T-cell (primary cell): ENCODE measurements around the gene INPP4B. TPM values are rescaled to one million over a fixed set of nuclear protein-coding genes. Genes with fewer than 3 reads are reported as not detected.

ENCODE experiments used
- ATAC-seq, 4 experiments: fragments of 200-7000 bp in 3 of 4; fragments of 150-1000 bp in 1 of 4; cut with Tn5 transposase; replicated peaks in 1 of 4; 1 replicate in 3 of 4; 2 replicates in 1 of 4; pipeline ENCODE4 v1.10.0; 2021; ENCODE audit warnings: moderate library complexity in 3 of 4, mild to moderate bottlenecking in 2 of 4, moderate number of reproducible peaks in 1 of 4
- CTCF ChIA-PET, 2 donors: fragments of 300-600 bp; sonication (Branson Sonifier 250); formaldehyde crosslinking; loops; one replicate each; lab custom pipeline; 2022; ENCODE audit warnings: antibody characterized with exemption in 2 of 2; lab: Charles Lee
- POLR2A ChIA-PET, 2 donors: fragments of 300-600 bp; sonication (Branson Sonifier 250); formaldehyde crosslinking; loops; one replicate each; lab custom pipeline; 2022; ENCODE audit warnings: antibody characterized with exemption in 2 of 2; lab: Charles Lee
- DNase-seq, 35 experiments: peaks; one replicate each; pipeline versions ENCODE4 v3.0.0 to v3.0.0-alpha.2; 2013 to 2023
- H3K27ac ChIP-seq: one replicate; pipeline ENCODE4 v1.5.1; 2013; ENCODE audit warnings: low read length
- H3K27me3 ChIP-seq, 2 experiments: replicated peaks in 1 of 2; 1 replicate in 1 of 2; 2 replicates in 1 of 2; pipeline versions ENCODE4 v1.6.1 to v1.7.0; 2013; ENCODE audit warnings: low read length in 1 of 2, mixed read lengths in 1 of 2; ENCODE audit not compliant: control insufficient read depth in 2 of 2, insufficient read depth in 2 of 2; ENCODE audit errors: extremely low read depth in 1 of 2
- H3K36me3 ChIP-seq, 2 donors: 1 replicate in 1 of 2; 2 replicates in 1 of 2; pipeline versions ENCODE4 v1.6.1 to v1.7.0; 2013; ENCODE audit warnings: low read length in 1 of 2; ENCODE audit not compliant: control insufficient read depth in 2 of 2, insufficient read depth in 1 of 2; ENCODE audit errors: extremely low read depth in 1 of 2
- H3K4me1 ChIP-seq, 2 experiments: 1 replicate in 1 of 2; 2 replicates in 1 of 2; pipeline versions ENCODE4 v1.6.1 to v1.7.0; 2013; ENCODE audit warnings: low read length in 2 of 2, mixed read lengths in 1 of 2; ENCODE audit not compliant: insufficient read depth in 2 of 2, control insufficient read depth in 1 of 2; ENCODE audit errors: extremely low read depth in 1 of 2
- H3K4me3 ChIP-seq, 2 donors: 1 replicate in 1 of 2; 2 replicates in 1 of 2; pipeline versions ENCODE4 v1.5.1 to v1.7.0; 2013; ENCODE audit warnings: mild to moderate bottlenecking in 2 of 2, low read length in 1 of 2, moderate library complexity in 1 of 2; ENCODE audit not compliant: control insufficient read depth in 1 of 2; ENCODE audit errors: extremely low read depth in 1 of 2
- H3K9me3 ChIP-seq: 2 replicates; pipeline ENCODE4 v1.7.0; 2013
- H3K27ac Mint-ChIP-seq, 2 donors: one replicate each; pipeline ENCODE4 v1.8.0; 2020 to 2021; ENCODE audit warnings: mild to moderate bottlenecking in 2 of 2, mixed read lengths in 2 of 2
- H3K27me3 Mint-ChIP-seq, 2 donors: one replicate each; pipeline ENCODE4 v1.8.0; 2021 to 2022; ENCODE audit warnings: mixed read lengths in 2 of 2
- H3K36me3 Mint-ChIP-seq: one replicate; pipeline ENCODE4 v1.8.0; 2021; ENCODE audit warnings: mixed read lengths
- H3K4me1 Mint-ChIP-seq, 3 donors: one replicate each; pipeline ENCODE4 v1.8.0; 2020 to 2022; ENCODE audit warnings: mixed read lengths in 3 of 3, mild to moderate bottlenecking in 1 of 3
- H3K4me3 Mint-ChIP-seq, 3 donors: one replicate each; pipeline ENCODE4 v1.8.0; 2020 to 2022; ENCODE audit warnings: mild to moderate bottlenecking in 3 of 3, mixed read lengths in 3 of 3, moderate library complexity in 3 of 3
- H3K9me3 Mint-ChIP-seq, 3 donors: one replicate each; pipeline ENCODE4 v1.8.0; 2020 to 2022; ENCODE audit warnings: mixed read lengths in 3 of 3
- WGBS: methylation state at CpG from one replicate; pipeline ENCODE4 v1.1.5; 2013; ENCODE audit warnings: missing lambda C conversion rate; ENCODE audit not compliant: insufficient coverage; 5-methylcytosine and 5-hydroxymethylcytosine counted together
- total RNA-seq, 35 experiments: library from RNA in 6 of 35; stranded (reverse) in 6 of 35; fragments of 120-200 nt in 1 of 35; gene quantifications; one replicate each; pipeline versions ENCODE4 v1.2.1 to v1.2.4 and lab custom pipeline; 2013 to 2026

Gene INPP4B
- total RNA-seq, 5 donors from 2014 or later (not counting 1 experiment from before 2014, with no cell fraction given), result 47.4 to 99.7 (median 71.3) TPM

GRCh38 chr4:142615324-142615665, 230.8 kb downstream of the INPP4B start:
- Histone ChIP-seq H3K27me3 (no peaks in the 10 kb centered on the region), H3K27ac (no peak overlapping the region), H3K4me3 (no peak overlapping the region), H3K4me1 (no peaks in the 10 kb centered on the region), H3K36me3 (no peaks in the 10 kb centered on the region), H3K9me3 (peaks cover 3% of the 10 kb centered on the region)
- Mint-ChIP-seq H3K9me3 (peaks cover 12 to 55% (median 30%) of the 10 kb centered on the region in 3 donors), H3K27me3 (no peaks in the 10 kb centered on the region), H3K4me3 (no peak overlapping the region), H3K36me3 (peaks cover 71% of the 10 kb centered on the region), H3K4me1 (peaks cover 0 to 5% (median 3%) of the 10 kb centered on the region in 3 donors), H3K27ac (no peak overlapping the region)
- WGBS, result no CpG with 5 or more reads among the region's 2 CpGs
- no peak for DNase-seq
- CTCF ChIA-PET, result no interaction called here
- POLR2A ChIA-PET, result no interaction called here
- ATAC-seq, result no peak

GRCh38 chr4:142614621-142615323, 231.3 kb downstream of the INPP4B start:
- Mint-ChIP-seq H3K9me3 (peaks cover 7 to 53% (median 26%) of the 10 kb centered on the region in 3 donors), H3K36me3 (peaks cover 70% of the 10 kb centered on the region), H3K27ac (no peak overlapping the region), H3K4me1 (peaks cover 0 to 5% (median 3%) of the 10 kb centered on the region in 3 donors), H3K4me3 (no peak overlapping the region), H3K27me3 (no peaks in the 10 kb centered on the region)
- WGBS, result no CpG with 5 or more reads among the region's 2 CpGs
- Histone ChIP-seq H3K27me3 (no peaks in the 10 kb centered on the region), H3K4me1 (no peaks in the 10 kb centered on the region), H3K36me3 (no peaks in the 10 kb centered on the region), H3K27ac (no peak overlapping the region), H3K4me3 (no peak overlapping the region), H3K9me3 (peaks cover 3% of the 10 kb centered on the region)
- ChIA-PET POLR2A (no interaction called here), CTCF (no interaction called here)
- DNase-seq (no peak), ATAC-seq (no peak)

- H3K36me3 Mint-ChIP-seq, result peaks cover 63% of the 10 kb centered on the region
- ChIA-PET POLR2A (no interaction called here), CTCF (no interaction called here)
- Histone ChIP-seq H3K27me3 (no peaks in the 10 kb centered on the region), H3K9me3 (peaks cover 3% of the 10 kb centered on the region), H3K4me1 (no peaks in the 10 kb centered on the region), H3K4me3 (no peak overlapping the region), H3K36me3 (no peaks in the 10 kb centered on the region), H3K27ac (no peak overlapping the region)
- H3K27me3 Mint-ChIP-seq, result no peaks in the 10 kb centered on the region
- H3K9me3 Mint-ChIP-seq, result peaks cover 20 to 50% (median 39%) of the 10 kb centered on the region in 3 donors
- ATAC-seq (no peak), DNase-seq (no peak)
- H3K4me3 Mint-ChIP-seq, result no peak overlapping the region
- no CpG with 5 or more reads among the region's 1 CpG for WGBS
- H3K4me1 Mint-ChIP-seq, result peaks cover 0 to 5% (median 0%) of the 10 kb centered on the region in 3 donors
- no peak overlapping the region for H3K27ac Mint-ChIP-seq
Observed at GRCh38 chr4:142607976-142608375, 238.1 kb downstream of the INPP4B start.

- no peak overlapping the region for H3K4me3 ChIP-seq
- ChIA-PET CTCF (no interaction called here), POLR2A (no interaction called here)
- no peaks in the 10 kb centered on the region for H3K4me1 ChIP-seq
- H3K36me3 Mint-ChIP-seq, result peaks cover 78% of the 10 kb centered on the region
- DNase-seq (no peak), ATAC-seq (no peak)
- no peak overlapping the region for H3K27ac ChIP-seq
- no peaks in the 10 kb centered on the region for H3K27me3 ChIP-seq
- H3K4me3 Mint-ChIP-seq, result no peak overlapping the region
- no peak overlapping the region for H3K27ac Mint-ChIP-seq
- H3K27me3 Mint-ChIP-seq, result no peaks in the 10 kb centered on the region
- peaks cover 23 to 64% (median 29%) of the 10 kb centered on the region in 3 donors for H3K9me3 Mint-ChIP-seq
- H3K9me3 ChIP-seq, result peaks cover 3% of the 10 kb centered on the region
- WGBS, result 100% methylated on average over 1 of the region's 1 CpG
- peaks cover 0 to 3% of the 10 kb centered on the region in 2 donors for H3K36me3 ChIP-seq
- H3K4me1 Mint-ChIP-seq, result peaks cover 2 to 11% (median 5%) of the 10 kb centered on the region in 3 donors
Observed at GRCh38 chr4:142600952-142601351, 245.1 kb downstream of the INPP4B start.

DNA sequence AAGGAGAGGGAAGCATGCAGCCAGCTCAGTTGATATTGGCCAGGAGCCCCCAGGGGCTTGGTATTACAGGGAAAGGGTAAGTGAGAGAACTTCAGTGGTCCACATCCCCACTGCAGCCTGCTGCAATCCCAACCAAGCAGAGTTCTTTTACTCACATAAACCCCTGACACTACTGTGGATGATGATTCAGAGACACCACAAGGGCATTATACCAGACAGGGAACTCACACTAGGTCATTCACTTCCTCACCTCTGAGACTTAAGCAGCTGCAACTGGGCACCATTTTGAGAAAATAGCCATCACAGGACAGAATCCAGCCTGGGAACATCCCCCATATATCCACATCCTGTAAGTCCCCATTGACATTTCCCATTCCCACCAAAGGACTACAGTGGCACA, 248.0 kb downstream of the INPP4B start:
- no peaks in the 10 kb centered on the region for H3K27me3 Mint-ChIP-seq
- ChIA-PET POLR2A (interaction anchor here in 1 of 2 donors (0.6 kb wide), 1 partner anchor 89 kb away, joined by 13 read pairs; no protein-coding TSS in a partner anchor), CTCF (no interaction called here)
- ATAC-seq (no peak), DNase-seq (no peak)
- H3K4me1 Mint-ChIP-seq, result peaks cover 2 to 14% (median 9%) of the 10 kb centered on the region in 3 donors
- no peaks in the 10 kb centered on the region for H3K27me3 ChIP-seq
- H3K4me3 ChIP-seq, result no peak overlapping the region
- no peaks in the 10 kb centered on the region for H3K9me3 ChIP-seq
- no peak overlapping the region for H3K27ac Mint-ChIP-seq
- H3K36me3 Mint-ChIP-seq, result peaks cover 76% of the 10 kb centered on the region
- no peaks in the 10 kb centered on the region for H3K4me1 ChIP-seq
- H3K9me3 Mint-ChIP-seq, result peaks cover 10 to 49% (median 14%) of the 10 kb centered on the region in 3 donors
- peaks cover 0 to 3% of the 10 kb centered on the region in 2 donors for H3K36me3 ChIP-seq
- H3K27ac ChIP-seq, result no peak overlapping the region
- H3K4me3 Mint-ChIP-seq, result no peak overlapping the region

DNA sequence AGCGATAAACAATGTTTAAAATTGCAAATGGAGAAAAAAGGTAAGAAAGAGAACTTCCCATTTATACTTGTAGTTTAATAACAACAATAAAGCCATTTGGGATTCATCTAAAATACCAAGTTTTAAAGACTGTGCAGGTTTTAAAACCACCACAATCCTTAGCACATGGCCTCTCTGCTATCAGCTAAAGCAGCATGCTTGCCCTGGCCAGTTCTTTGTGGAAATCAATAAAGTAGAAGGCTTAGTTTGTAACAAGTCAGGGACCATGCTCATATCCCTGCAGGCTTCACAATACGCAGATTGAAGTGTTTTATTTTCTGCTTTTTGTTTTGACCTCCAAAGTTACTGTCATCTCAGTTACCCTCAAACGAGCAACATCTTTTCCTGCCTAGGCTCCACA, 249.5 kb downstream of the INPP4B start:
- Mint-ChIP-seq H3K9me3 (peaks cover 2 to 39% (median 8%) of the 10 kb centered on the region in 3 donors), H3K27me3 (no peaks in the 10 kb centered on the region), H3K27ac (no peak overlapping the region), H3K4me3 (no peak overlapping the region), H3K4me1 (peaks cover 3 to 21% (median 9%) of the 10 kb centered on the region in 3 donors), H3K36me3 (peaks cover 78% of the 10 kb centered on the region)
- CTCF ChIA-PET, result no interaction called here
- H3K36me3 ChIP-seq, result peaks cover 0 to 3% of the 10 kb centered on the region in 2 donors
- DNase-seq (no peak), ATAC-seq (no peak)
- POLR2A ChIA-PET, result no interaction called here
- no peak overlapping the region for H3K27ac ChIP-seq
- H3K4me1 ChIP-seq, result no peaks in the 10 kb centered on the region
- no CpG with 5 or more reads among the region's 3 CpGs for WGBS
- H3K4me3 ChIP-seq, result no peak overlapping the region
- no peaks in the 10 kb centered on the region for H3K9me3 ChIP-seq
- no peaks in the 10 kb centered on the region for H3K27me3 ChIP-seq
